GM12875 (cell line): ENCODE measurements around the gene DCBLD2.

Experiments
- H3K4me3 ChIP-seq: one replicate; pipeline ENCODE4 v1.5.1; 2011; ENCODE audit warnings: low read depth, low read length, control low read depth
- TF ChIP-seq, protein P1 (sequence below): IDR thresholded peaks from 2 replicates; pipeline ENCODE4 v1.5.1; 2011; ENCODE audit warnings: low read depth, mild to moderate bottlenecking, control low read depth, inconsistent platforms, low read length, moderate library complexity, borderline replicate concordance; ENCODE audit not compliant: insufficient read depth

The DCBLD2 gene

GRCh38 chr3:98761643-98762229 lies 139.8 kb downstream of the DCBLD2 start:
- H3K4me3 ChIP-seq, result no peak overlapping the region
- TF ChIP-seq, protein P1, sequence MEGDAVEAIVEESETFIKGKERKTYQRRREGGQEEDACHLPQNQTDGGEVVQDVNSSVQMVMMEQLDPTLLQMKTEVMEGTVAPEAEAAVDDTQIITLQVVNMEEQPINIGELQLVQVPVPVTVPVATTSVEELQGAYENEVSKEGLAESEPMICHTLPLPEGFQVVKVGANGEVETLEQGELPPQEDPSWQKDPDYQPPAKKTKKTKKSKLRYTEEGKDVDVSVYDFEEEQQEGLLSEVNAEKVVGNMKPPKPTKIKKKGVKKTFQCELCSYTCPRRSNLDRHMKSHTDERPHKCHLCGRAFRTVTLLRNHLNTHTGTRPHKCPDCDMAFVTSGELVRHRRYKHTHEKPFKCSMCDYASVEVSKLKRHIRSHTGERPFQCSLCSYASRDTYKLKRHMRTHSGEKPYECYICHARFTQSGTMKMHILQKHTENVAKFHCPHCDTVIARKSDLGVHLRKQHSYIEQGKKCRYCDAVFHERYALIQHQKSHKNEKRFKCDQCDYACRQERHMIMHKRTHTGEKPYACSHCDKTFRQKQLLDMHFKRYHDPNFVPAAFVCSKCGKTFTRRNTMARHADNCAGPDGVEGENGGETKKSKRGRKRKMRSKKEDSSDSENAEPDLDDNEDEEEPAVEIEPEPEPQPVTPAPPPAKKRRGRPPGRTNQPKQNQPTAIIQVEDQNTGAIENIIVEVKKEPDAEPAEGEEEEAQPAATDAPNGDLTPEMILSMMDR, result no peak

DNA sequence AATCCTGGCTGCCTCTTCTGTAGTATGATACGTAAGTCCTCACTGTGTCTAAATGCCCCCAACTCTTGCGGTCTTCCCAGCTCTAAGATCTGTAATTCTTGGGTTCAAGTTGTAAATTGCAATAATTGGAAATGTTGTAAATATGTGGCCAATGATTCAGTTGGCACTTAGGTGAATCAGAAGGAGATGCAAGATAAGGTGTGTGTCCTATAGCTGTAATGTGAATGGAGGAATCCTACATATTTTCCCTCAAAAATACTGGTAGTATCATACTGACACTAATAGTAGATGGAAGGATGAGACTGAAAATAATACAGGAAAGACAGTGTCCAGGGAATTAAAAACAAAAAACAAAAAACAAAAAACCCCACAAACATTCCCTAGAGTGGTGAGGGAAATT lies 141.9 kb downstream of the DCBLD2 start:
- H3K4me3 ChIP-seq, result no peak overlapping the region
- TF ChIP-seq, protein P1, result no peak

DNA sequence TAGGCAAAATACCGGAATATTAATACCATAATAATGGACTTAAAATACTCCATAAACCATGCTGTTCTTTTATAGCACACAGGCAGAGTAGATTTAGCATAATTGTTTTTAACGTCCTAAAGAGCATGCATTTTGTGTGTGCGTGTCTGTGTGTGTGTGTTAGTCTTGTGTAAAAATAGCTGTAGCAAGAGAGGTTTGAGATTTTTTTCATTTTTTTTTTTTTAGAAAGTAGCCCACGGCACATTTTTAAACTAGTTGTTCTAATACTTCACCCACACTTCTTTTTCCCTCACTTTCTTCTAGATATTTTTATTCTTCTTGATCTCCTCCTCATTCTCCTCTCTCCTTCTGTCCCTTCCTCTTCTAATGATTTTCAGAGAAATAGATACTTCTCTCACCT lies 145.9 kb downstream of the DCBLD2 start:
- H3K4me3 ChIP-seq, result no peak overlapping the region
- TF ChIP-seq, protein P1, result no peak

GRCh38 chr3:98754483-98754882 lies 147.0 kb downstream of the DCBLD2 start:
- TF ChIP-seq, protein P1, result no peak
- H3K4me3 ChIP-seq, result no peak overlapping the region

GRCh38 chr3:98750276-98750919 lies 151.1 kb downstream of the DCBLD2 start:
- TF ChIP-seq, protein P1, result no peak
- H3K4me3 ChIP-seq, result no peak overlapping the region

GRCh38 chr3:98746882-98747281 lies 154.6 kb downstream of the DCBLD2 start:
- TF ChIP-seq, protein P1, result no peak

DNA sequence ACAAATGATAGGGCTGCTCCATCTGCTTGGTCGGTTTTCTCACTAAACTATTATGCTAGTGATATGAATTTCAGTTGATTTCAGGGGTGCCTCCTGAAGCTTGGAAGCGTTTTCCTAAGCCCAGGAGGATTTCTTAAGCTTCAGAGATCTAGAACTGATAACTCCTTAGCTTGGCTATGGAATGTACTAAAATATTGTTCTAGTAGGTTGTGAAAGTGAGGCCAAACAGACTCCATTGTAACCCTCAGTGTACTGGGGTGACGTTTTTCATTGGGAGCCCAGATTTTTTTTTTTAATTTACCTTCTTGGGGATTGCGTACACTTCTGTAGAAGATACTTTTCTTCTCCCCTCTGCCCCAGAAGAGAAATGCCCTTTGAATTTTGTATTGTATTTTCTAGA lies 155.4 kb downstream of the DCBLD2 start:
- TF ChIP-seq, protein P1, result no peak
- no peak overlapping the region for H3K4me3 ChIP-seq

More at GRCh38 chr3:98746882-98747281, 154.6 kb downstream of the DCBLD2 start:
- no peak overlapping the region for H3K4me3 ChIP-seq
